Prostate gland (tissue), 2 donors: Measurements from ENCODE around the gene OTOG.

Experiments used
- CTCF ChIP-seq, 4 experiments: fragments of 200-600 bp in 2 of 4; fragments of 450-650 bp in 2 of 4; sonication (generic) in 2 of 4; IDR thresholded peaks; 1 replicate in 3 of 4; 2 replicates in 1 of 4; pipeline ENCODE4 v1.5.1; 2016 to 2019; ENCODE audit warnings: antibody characterized with exemption in 4 of 4, mild to moderate bottlenecking in 2 of 4, moderate library complexity in 2 of 4
- POLR2A ChIP-seq: fragments of 450-650 bp; IDR thresholded peaks from one replicate; pipeline ENCODE4 v1.6.1; 2016; ENCODE audit warnings: antibody characterized with exemption, mild to moderate bottlenecking
- POLR2AphosphoS5 ChIP-seq: sonication (generic); formaldehyde crosslinking; IDR thresholded peaks from one replicate; pipeline ENCODE4 v1.6.1; 2017; ENCODE audit warnings: antibody characterized with exemption

GRCh38 chr11:17636721-17637120 is 89.7 kb downstream of the OTOG start:
- TF ChIP-seq POLR2AphosphoS5: no peak
- TF ChIP-seq CTCF (IDR thresholded peaks at IDR 0.05): no peak
- TF ChIP-seq POLR2A: no peak
